PFSK-1 (cell line): ENCODE results near the gene CRIP1.

Source experiments
- FOXP2 ChIP-seq: optimal IDR thresholded peaks from 2 replicates; pipeline ENCODE3; 2011; ENCODE audit warnings: borderline replicate concordance, control low read depth, inconsistent platforms; ENCODE audit not compliant: insufficient read depth; ENCODE audit errors: extremely low read length, extremely low read depth
- POLR2AphosphoS5 ChIP-seq: IDR thresholded peaks from 2 replicates; pipeline ENCODE4 v1.6.1; 2012; ENCODE audit warnings: low read depth, mild to moderate bottlenecking, control low read depth, low read length, moderate library complexity
- SIN3A ChIP-seq: IDR thresholded peaks from 2 replicates; pipeline ENCODE4 v1.6.1; 2012; ENCODE audit warnings: mild to moderate bottlenecking, low read length, moderate library complexity, borderline replicate concordance; ENCODE audit not compliant: insufficient read depth
- TAF1 ChIP-seq: IDR thresholded peaks from 2 replicates; pipeline ENCODE4 v1.6.1; 2012; ENCODE audit warnings: low read length, control low read depth, borderline replicate concordance; ENCODE audit not compliant: insufficient read depth
- TF ChIP-seq, protein P1 (sequence below), 2 experiments: IDR thresholded peaks; 2 replicates each; pipeline versions ENCODE4 v1.6.1 to v1.8.0; 2011 to 2012; ENCODE audit warnings: low read depth in 2 of 2, low read length in 2 of 2, control low read depth in 1 of 2, inconsistent platforms in 1 of 2, mild to moderate bottlenecking in 1 of 2, moderate library complexity in 1 of 2; ENCODE audit not compliant: insufficient read depth in 1 of 2

DNA sequence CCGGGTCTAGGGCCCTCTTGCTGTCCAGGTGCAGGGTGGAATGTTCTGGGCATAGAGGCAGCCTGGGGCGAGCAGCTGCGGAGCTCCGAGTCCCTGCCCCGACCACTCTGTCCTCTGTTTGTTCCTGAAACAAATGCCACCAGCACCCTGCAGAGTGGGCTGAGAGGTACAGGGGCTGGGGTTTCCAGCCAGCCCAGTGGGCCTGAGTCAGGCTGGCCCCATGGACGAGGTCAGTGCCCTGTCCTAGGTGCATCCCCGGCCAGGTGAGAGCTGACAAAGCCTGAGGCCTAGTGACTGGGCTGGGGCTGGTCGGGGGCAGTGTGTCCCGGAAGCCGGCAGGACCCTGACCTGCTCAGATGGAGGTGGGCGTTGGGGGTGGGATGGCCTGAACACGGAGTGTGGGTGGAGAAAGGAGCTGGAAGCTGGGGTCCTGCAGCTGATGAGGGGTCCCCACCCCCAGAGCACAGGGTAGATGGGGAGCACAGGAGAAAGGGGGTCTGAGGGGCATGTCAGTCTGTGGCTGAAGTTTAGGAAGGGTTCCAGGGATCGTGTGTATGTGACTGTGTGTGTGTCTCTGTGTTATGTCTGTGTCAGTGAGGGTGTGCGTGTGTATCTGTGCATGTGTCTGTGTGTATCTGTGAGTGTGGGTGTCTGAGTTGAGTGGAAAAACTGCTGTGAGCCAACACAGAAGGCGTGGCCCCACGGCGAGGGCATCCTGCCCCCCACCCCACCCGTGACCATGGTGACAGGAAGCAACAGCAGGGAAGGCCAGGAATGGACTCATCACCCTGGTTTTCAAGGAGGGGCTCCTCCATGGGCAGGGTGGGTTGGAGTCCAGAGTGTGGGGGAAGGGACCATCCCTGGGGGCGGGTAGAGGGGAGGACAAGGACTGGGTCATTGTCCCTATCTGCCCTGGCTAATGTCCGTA, 2.4 kb upstream of the CRIP1 start:
- TF ChIP-seq, protein P1, sequence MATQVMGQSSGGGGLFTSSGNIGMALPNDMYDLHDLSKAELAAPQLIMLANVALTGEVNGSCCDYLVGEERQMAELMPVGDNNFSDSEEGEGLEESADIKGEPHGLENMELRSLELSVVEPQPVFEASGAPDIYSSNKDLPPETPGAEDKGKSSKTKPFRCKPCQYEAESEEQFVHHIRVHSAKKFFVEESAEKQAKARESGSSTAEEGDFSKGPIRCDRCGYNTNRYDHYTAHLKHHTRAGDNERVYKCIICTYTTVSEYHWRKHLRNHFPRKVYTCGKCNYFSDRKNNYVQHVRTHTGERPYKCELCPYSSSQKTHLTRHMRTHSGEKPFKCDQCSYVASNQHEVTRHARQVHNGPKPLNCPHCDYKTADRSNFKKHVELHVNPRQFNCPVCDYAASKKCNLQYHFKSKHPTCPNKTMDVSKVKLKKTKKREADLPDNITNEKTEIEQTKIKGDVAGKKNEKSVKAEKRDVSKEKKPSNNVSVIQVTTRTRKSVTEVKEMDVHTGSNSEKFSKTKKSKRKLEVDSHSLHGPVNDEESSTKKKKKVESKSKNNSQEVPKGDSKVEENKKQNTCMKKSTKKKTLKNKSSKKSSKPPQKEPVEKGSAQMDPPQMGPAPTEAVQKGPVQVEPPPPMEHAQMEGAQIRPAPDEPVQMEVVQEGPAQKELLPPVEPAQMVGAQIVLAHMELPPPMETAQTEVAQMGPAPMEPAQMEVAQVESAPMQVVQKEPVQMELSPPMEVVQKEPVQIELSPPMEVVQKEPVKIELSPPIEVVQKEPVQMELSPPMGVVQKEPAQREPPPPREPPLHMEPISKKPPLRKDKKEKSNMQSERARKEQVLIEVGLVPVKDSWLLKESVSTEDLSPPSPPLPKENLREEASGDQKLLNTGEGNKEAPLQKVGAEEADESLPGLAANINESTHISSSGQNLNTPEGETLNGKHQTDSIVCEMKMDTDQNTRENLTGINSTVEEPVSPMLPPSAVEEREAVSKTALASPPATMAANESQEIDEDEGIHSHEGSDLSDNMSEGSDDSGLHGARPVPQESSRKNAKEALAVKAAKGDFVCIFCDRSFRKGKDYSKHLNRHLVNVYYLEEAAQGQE (IDR thresholded peaks at IDR 0.05; ENCODE audit: insufficient read depth in 1 of 2, low read depth in 2 of 2, low read length in 2 of 2) = no peak
- no peak for TF ChIP-seq POLR2AphosphoS5
- no peak for TF ChIP-seq SIN3A
- no peak for TF ChIP-seq TAF1
- no peak for TF ChIP-seq FOXP2
